ENCODE results near the gene SGMS1. TPM values are rescaled to one million over a fixed set of nuclear protein-coding genes. Genes with fewer than 3 reads are reported as not detected.

SGMS1 gene
- total RNA-seq, 1 experiment from 2014 or later: 20.4 TPM

- H3K4me3 Mint-ChIP-seq: no peak overlapping the region
- Histone ChIP-seq H2AK5ac (ENCODE audit: insufficient read length, low read length) (no peak overlapping the region), H3K18ac (ENCODE audit: insufficient read length, low read depth, low read length) (no peak overlapping the region), H3K23ac (ENCODE audit: insufficient read length, low read depth, low read length) (no peak overlapping the region), H3K56ac (ENCODE audit: insufficient read length, low read depth, low read length) (no peak overlapping the region), H3K4me2 (ENCODE audit: insufficient read depth, insufficient read length, low read length) (no peak overlapping the region), H4K8ac (replicated peaks; ENCODE audit: insufficient read length, low read depth, low read length) (no peak overlapping the region), H2BK120ac (ENCODE audit: low read depth, low read length, poor library complexity, severe bottlenecking) (no peak overlapping the region), H3K4me1 (ENCODE audit: insufficient read depth, low read length) (no peaks in the 10 kb centered on the region), H4K5ac (ENCODE audit: insufficient read length, low read depth, low read length) (no peak overlapping the region), H3K9ac (ENCODE audit: extremely low read depth, insufficient read length, low read length) (no peak overlapping the region), H2BK20ac (ENCODE audit: low read depth, low read length, poor library complexity, severe bottlenecking) (no peak overlapping the region), H4K91ac (ENCODE audit: insufficient read length, low read depth, low read length) (no peak overlapping the region), H2AFZ (ENCODE audit: low read length) (no peak overlapping the region), H3K23me2 (ENCODE audit: insufficient read length, low read depth, low read length, poor library complexity, severe bottlenecking) (no peaks in the 10 kb centered on the region), H3K27me3 (ENCODE audit: insufficient read depth, low read length) (no peaks in the 10 kb centered on the region), H3T11ph (ENCODE audit: low read length) (no peak overlapping the region), H3K27ac (ENCODE audit: insufficient read length, low read depth, low read length) (no peak overlapping the region), H4K20me1 (ENCODE audit: control insufficient read depth, insufficient read depth, insufficient read length) (no peaks in the 10 kb centered on the region), H2BK5ac (ENCODE audit: insufficient read length, low read length) (no peak overlapping the region), H2BK15ac (ENCODE audit: low read depth, low read length) (no peak overlapping the region), H3K14ac (ENCODE audit: insufficient read depth, low read length) (no peak overlapping the region), H3K4ac (ENCODE audit: low read depth, low read length) (no peak overlapping the region), H3K79me2 (ENCODE audit: insufficient read depth, low read length) (no peaks in the 10 kb centered on the region), H2BK12ac (ENCODE audit: insufficient read length, low read depth, low read length) (no peak overlapping the region), H3K9me3 (ENCODE audit: control insufficient read depth, low read depth, low read length) (no peaks in the 10 kb centered on the region), H3K79me1 (ENCODE audit: insufficient read depth, low read depth, low read length, poor library complexity, severe bottlenecking) (no peaks in the 10 kb centered on the region)
- TF ChIP-seq CTCF (conservative IDR thresholded peaks at IDR 0.05): no peak
- H3K36me3 Mint-ChIP-seq (ENCODE audit: insufficient read depth in 1 of 3, low read depth in 3 of 3): peaks cover 4 to 15% (median 6%) of the 10 kb centered on the region in 3 experiments; a peak in 5 of 7 replicates
- H3K27me3 Mint-ChIP-seq (ENCODE audit: low read depth): no peaks in the 10 kb centered on the region
- peaks cover 26 to 28% of the 10 kb centered on the region in 2 experiments for H3K4me1 Mint-ChIP-seq
- WGBS (ENCODE audit: extremely low coverage, insufficient read length, low lambda C conversion rate): no CpG with 5 or more reads among the region's 3 CpGs
- no peak for DNase-seq
- H3K27ac Mint-ChIP-seq: peak overlapping the region in 2 of 3 experiments; percentile 68 to 74; a peak in 2 of 7 replicates
- H3K9me3 Mint-ChIP-seq: peaks cover 0 to 4% of the 10 kb centered on the region in 2 experiments; a peak in 3 of 5 replicates
These were observed 242.1 kb downstream of the SGMS1 start for GRCh38 chr10:50381642-50382041.
